GM10266 (cell line): ENCODE measurements around the gene SMIM29.

ENCODE experiments used
- DNase-seq: peaks from one replicate; pipeline ENCODE4 v3.0.0; 2012; ENCODE audit errors: extremely low spot score
- TF ChIP-seq, protein P1 (sequence below): IDR thresholded peaks from 2 replicates; pipeline ENCODE4 v1.5.1; 2012; ENCODE audit warnings: mild to moderate bottlenecking, low read depth; ENCODE audit not compliant: control insufficient read depth, insufficient read depth; ENCODE audit errors: missing control alignments

Gene SMIM29

DNA sequence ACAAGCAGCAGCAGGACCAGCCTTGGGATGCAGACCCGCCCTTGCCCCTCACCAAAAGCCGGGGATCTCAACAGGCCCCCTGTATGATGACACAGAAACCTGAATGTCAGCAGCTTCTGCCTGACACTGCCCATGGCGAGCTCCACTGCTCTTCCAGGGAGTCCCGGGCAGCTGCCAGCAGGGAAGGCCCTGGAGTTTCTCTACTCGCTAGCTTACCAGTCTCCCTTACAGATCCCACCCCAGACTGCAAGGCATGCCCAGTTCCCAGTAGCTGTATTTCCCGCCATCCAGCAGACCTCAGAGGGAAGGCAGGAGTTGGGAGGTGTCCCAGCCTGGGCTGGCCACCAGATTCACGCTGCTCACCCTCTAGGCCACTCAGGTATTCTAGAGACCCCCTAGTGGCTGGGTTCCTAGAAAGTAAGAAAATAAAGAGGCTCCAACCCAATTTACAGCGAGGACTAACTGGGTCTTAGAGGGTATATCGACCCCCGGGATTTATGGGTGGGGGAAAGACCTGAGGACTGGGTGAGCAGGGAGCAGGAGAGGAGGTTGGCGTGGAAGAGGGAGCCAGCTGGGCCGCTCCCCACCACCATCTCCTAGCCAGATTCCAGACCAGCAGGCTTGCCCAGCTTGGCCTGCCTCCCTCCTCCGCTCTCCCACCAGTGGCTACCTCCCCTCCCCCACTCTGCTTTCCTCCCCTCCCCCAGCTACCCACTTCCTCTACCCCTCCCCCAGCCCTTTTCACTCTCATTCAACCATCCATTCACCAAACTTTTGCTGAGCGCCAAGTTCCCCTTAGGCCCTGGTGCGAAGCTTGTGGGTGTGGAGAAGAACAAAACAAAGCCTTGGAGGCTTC, 21.8 kb downstream of the SMIM29 start:
- TF ChIP-seq, protein P1, sequence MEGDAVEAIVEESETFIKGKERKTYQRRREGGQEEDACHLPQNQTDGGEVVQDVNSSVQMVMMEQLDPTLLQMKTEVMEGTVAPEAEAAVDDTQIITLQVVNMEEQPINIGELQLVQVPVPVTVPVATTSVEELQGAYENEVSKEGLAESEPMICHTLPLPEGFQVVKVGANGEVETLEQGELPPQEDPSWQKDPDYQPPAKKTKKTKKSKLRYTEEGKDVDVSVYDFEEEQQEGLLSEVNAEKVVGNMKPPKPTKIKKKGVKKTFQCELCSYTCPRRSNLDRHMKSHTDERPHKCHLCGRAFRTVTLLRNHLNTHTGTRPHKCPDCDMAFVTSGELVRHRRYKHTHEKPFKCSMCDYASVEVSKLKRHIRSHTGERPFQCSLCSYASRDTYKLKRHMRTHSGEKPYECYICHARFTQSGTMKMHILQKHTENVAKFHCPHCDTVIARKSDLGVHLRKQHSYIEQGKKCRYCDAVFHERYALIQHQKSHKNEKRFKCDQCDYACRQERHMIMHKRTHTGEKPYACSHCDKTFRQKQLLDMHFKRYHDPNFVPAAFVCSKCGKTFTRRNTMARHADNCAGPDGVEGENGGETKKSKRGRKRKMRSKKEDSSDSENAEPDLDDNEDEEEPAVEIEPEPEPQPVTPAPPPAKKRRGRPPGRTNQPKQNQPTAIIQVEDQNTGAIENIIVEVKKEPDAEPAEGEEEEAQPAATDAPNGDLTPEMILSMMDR, result no peak
- no peak for DNase-seq

GRCh38 chr6:34226066-34226465, 22.7 kb downstream of the SMIM29 start:
- TF ChIP-seq, protein P1, result no peak
- no peak for DNase-seq

DNA sequence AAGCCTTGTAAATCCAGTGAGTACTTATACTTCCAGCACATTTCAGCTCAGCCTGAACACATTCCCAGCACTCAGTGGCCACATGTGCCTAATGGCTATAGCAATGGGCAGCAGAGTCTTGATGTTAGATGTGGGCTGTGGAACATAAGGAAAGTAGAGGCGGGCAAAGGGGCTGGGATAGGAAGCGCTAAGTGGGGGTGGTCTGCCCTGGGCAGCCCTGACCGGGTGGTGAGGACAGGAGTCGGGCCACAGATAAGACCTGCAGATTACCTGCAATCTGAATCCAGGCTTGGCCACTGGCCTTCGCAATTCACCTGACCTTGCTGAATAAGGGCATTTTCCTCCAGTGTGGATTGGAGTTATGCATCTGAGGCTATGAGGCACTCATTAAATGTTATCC, 23.3 kb downstream of the SMIM29 start:
- no peak for DNase-seq
- TF ChIP-seq, protein P1, result no peak

DNA sequence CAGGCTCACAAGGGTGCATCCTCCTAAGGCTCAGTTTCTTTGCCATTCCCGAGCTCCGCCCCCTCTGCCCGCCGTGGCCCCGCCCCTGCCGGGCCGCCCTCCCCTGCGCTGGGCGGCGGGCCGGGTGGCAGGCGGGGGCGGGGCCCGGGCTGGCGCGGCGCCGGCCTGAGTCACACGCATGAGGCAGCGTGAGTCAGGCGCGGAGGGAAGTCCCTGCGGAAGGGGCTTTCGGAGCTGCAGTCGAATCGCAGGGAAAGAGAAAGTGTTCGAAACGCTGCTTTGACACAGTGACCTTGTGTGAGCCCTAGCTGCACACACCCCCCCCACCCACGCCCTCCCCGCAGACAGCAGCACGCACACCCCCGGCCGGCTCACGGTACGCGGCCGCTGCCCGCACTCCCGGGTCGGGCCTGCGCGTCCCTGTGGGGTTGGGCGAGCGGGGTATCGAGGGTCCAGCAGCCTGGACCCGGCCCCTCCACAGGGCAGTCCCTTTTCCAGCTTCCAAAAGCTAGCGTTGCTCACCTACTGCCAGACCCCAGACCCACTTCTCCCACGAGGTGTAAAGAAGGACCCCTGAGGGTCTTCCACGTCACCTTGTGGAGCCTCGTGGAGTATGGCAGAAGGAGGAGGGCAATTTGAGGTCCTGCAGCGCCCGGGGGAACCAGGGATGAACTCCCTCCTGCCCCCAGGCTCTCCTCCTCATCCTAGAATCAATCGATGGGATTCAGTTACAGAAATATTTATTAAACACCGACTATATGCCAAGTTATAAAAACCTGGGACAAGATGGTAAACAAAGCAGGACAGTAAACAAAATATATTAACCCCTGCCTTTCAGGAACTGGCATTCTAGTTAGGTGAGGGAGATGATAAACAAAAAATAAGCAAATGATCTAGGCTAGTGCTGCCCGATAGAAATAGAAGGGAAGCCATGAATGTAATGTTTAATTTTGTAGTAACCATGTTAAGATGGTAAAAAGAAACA, 24.6 kb downstream of the SMIM29 start:
- TF ChIP-seq, protein P1, result no peak
- DNase-seq, result peak; percentile 97

GRCh38 chr6:34223381-34223955, 25.3 kb downstream of the SMIM29 start:
- TF ChIP-seq, protein P1, result no peak
- peak; percentile 56 for DNase-seq

- DNase-seq, result no peak
- TF ChIP-seq, protein P1, result no peak
Observed at GRCh38 chr6:34218691-34219090, 30.1 kb downstream of the SMIM29 start.
